ENCODE data around the gene KRTAP10-1.

KRTAP10-1 gene

GRCh38 chr21:44519346-44520325 lies 20.4 kb downstream of the KRTAP10-1 start:
- POLR2A ChIA-PET = no interaction called here
- TF ChIP-seq ARNT (IDR thresholded peaks at IDR 0.05) = no peak
- TF ChIP-seq BHLHE40 (IDR thresholded peaks at IDR 0.05; ENCODE audit: borderline replicate concordance) = no peak
- TF ChIP-seq L3MBTL2 (conservative IDR thresholded peaks at IDR 0.05) = no peak
- no peak for TF ChIP-seq FOXK2 (IDR thresholded peaks at IDR 0.05)
- no peak for TF ChIP-seq SP1 (IDR thresholded peaks at IDR 0.05)
- no peak for TF ChIP-seq HDGF (IDR thresholded peaks at IDR 0.05; ENCODE audit: borderline replicate concordance)
- TF ChIP-seq ZNF384 (IDR thresholded peaks at IDR 0.05) = no peak
- no peak for TF ChIP-seq SUZ12 (IDR thresholded peaks at IDR 0.05)
- TF ChIP-seq CTBP1 (IDR thresholded peaks at IDR 0.05; ENCODE audit: borderline replicate concordance) = no peak
- no peak for TF ChIP-seq ELF4 (IDR thresholded peaks at IDR 0.05)
- no peak for TF ChIP-seq PKNOX1 (IDR thresholded peaks at IDR 0.05)
- TF ChIP-seq FOXM1 (IDR thresholded peaks at IDR 0.05; ENCODE audit: borderline replicate concordance) = no peak
- no peak for TF ChIP-seq LEF1 (IDR thresholded peaks at IDR 0.05; ENCODE audit: borderline replicate concordance)
- TF ChIP-seq NFRKB (IDR thresholded peaks at IDR 0.05) = no peak
- no peak for TF ChIP-seq FOXA1 (IDR thresholded peaks at IDR 0.05)
- no peak for TF ChIP-seq TARDBP (IDR thresholded peaks at IDR 0.05)
- CTCF ChIA-PET = interaction anchor here (0.9 kb wide), 1 partner anchor 9 kb away, joined by 3 read pairs; no protein-coding TSS in a partner anchor

GRCh38 chr21:44518686-44519085 lies 21.3 kb downstream of the KRTAP10-1 start:
- CTCF ChIA-PET = no interaction called here
- DNase-seq (ENCODE audit: extremely low spot score) = no peak
- POLR2A ChIA-PET = no interaction called here
- TF ChIP-seq SP1 (IDR thresholded peaks at IDR 0.05) (no peak), CTBP1 (IDR thresholded peaks at IDR 0.05; ENCODE audit: borderline replicate concordance) (no peak), TARDBP (IDR thresholded peaks at IDR 0.05) (no peak), ZNF384 (IDR thresholded peaks at IDR 0.05) (no peak), NFRKB (IDR thresholded peaks at IDR 0.05) (no peak), HDGF (IDR thresholded peaks at IDR 0.05; ENCODE audit: borderline replicate concordance) (no peak), SUZ12 (IDR thresholded peaks at IDR 0.05) (no peak), LEF1 (IDR thresholded peaks at IDR 0.05; ENCODE audit: borderline replicate concordance) (no peak), L3MBTL2 (conservative IDR thresholded peaks at IDR 0.05) (no peak), FOXK2 (IDR thresholded peaks at IDR 0.05) (no peak), FOXA1 (IDR thresholded peaks at IDR 0.05) (no peak), ELF4 (IDR thresholded peaks at IDR 0.05) (no peak), BHLHE40 (IDR thresholded peaks at IDR 0.05; ENCODE audit: borderline replicate concordance) (no peak), PKNOX1 (IDR thresholded peaks at IDR 0.05) (no peak), FOXM1 (IDR thresholded peaks at IDR 0.05; ENCODE audit: borderline replicate concordance) (no peak), ARNT (IDR thresholded peaks at IDR 0.05) (no peak)

More at GRCh38 chr21:44519346-44520325, 20.4 kb downstream of the KRTAP10-1 start:
- no peak for DNase-seq (ENCODE audit: extremely low spot score)

DNA sequence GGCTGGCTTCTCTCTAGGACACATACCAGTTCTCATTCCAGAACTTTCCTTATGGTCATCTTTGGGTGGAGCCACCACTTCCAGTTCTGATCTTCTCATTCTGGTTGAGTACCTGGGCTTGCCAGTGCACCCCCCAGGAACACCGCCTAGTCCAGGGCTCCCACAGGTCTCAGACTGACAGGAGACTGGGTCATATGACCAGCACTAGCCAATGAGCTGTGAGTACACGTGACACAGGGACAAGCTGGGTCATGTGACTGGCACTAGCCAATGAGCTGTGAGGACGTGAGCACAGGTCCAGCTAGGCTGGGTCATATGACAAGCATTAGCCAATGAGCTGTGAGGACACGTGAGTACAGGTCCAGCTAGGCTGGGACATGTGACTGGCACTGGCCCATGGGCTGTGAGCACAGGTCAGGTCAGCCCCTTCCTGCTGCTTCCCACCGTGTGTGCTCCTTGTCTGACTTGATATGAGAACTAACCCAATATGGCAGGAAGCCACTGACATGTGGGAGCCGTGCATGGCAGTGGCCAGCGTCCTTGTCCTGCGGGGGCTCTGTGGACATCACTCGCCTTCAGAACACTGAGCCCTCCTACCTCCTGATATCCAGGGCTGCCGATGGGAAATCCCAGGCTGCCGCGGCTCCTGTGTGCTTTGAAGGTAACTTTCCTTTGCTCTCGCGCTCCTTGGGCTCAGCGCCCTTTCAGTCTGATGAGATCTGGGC lies 22.7 kb downstream of the KRTAP10-1 start:
- CTCF ChIA-PET = no interaction called here
- TF ChIP-seq NFRKB (IDR thresholded peaks at IDR 0.05) (no peak), ZNF384 (IDR thresholded peaks at IDR 0.05) (no peak), ARNT (IDR thresholded peaks at IDR 0.05) (no peak), L3MBTL2 (conservative IDR thresholded peaks at IDR 0.05) (peak; percentile 77), ELF4 (IDR thresholded peaks at IDR 0.05) (no peak), BHLHE40 (IDR thresholded peaks at IDR 0.05; ENCODE audit: borderline replicate concordance) (no peak), SUZ12 (IDR thresholded peaks at IDR 0.05) (no peak), TARDBP (IDR thresholded peaks at IDR 0.05) (no peak), PKNOX1 (IDR thresholded peaks at IDR 0.05) (peak; percentile 87), FOXA1 (IDR thresholded peaks at IDR 0.05) (no peak), CTBP1 (IDR thresholded peaks at IDR 0.05; ENCODE audit: borderline replicate concordance) (no peak), LEF1 (IDR thresholded peaks at IDR 0.05; ENCODE audit: borderline replicate concordance) (no peak), FOXK2 (IDR thresholded peaks at IDR 0.05) (no peak), FOXM1 (IDR thresholded peaks at IDR 0.05; ENCODE audit: borderline replicate concordance) (no peak), HDGF (IDR thresholded peaks at IDR 0.05; ENCODE audit: borderline replicate concordance) (no peak), SP1 (IDR thresholded peaks at IDR 0.05) (no peak)
- POLR2A ChIA-PET = no interaction called here
- peak; percentile 87 for DNase-seq (ENCODE audit: extremely low spot score)

GRCh38 chr21:44516828-44517174 lies 23.2 kb downstream of the KRTAP10-1 start:
- ChIA-PET POLR2A (no interaction called here), CTCF (no interaction called here)
- TF ChIP-seq PKNOX1 (IDR thresholded peaks at IDR 0.05) = no peak
- no peak for TF ChIP-seq FOXA1 (IDR thresholded peaks at IDR 0.05)
- TF ChIP-seq SUZ12 (IDR thresholded peaks at IDR 0.05) = no peak
- TF ChIP-seq LEF1 (IDR thresholded peaks at IDR 0.05; ENCODE audit: borderline replicate concordance) = no peak
- no peak for TF ChIP-seq CTBP1 (IDR thresholded peaks at IDR 0.05; ENCODE audit: borderline replicate concordance)
- no peak for TF ChIP-seq HDGF (IDR thresholded peaks at IDR 0.05; ENCODE audit: borderline replicate concordance)
- no peak for TF ChIP-seq NFRKB (IDR thresholded peaks at IDR 0.05)
- TF ChIP-seq TARDBP (IDR thresholded peaks at IDR 0.05) = no peak
- no peak for TF ChIP-seq ZNF384 (IDR thresholded peaks at IDR 0.05)
- no peak for TF ChIP-seq FOXK2 (IDR thresholded peaks at IDR 0.05)
- no peak for TF ChIP-seq FOXM1 (IDR thresholded peaks at IDR 0.05; ENCODE audit: borderline replicate concordance)
- TF ChIP-seq BHLHE40 (IDR thresholded peaks at IDR 0.05; ENCODE audit: borderline replicate concordance) = no peak
- TF ChIP-seq ARNT (IDR thresholded peaks at IDR 0.05) = no peak
- no peak for TF ChIP-seq SP1 (IDR thresholded peaks at IDR 0.05)
- no peak for TF ChIP-seq ELF4 (IDR thresholded peaks at IDR 0.05)
- TF ChIP-seq L3MBTL2 (conservative IDR thresholded peaks at IDR 0.05) = no peak
- no peak for DNase-seq (ENCODE audit: extremely low spot score)

Measured in HEK293T (cell line).